IMR-90 (cell line): ENCODE results near the gene PRUNE2.

Experiments used
- CTCF ChIP-seq: conservative IDR thresholded peaks from 2 replicates; pipeline ENCODE4 v1.5.1; 2012; ENCODE audit warnings: mild to moderate bottlenecking, low read depth, low read length, improper control_type of control experiment
- FOS ChIP-seq: fragments of 150-350 bp; IDR thresholded peaks from 2 replicates; pipeline ENCODE4 v1.6.1; 2016; ENCODE audit warnings: low read depth, low read length
- MAFK ChIP-seq: IDR thresholded peaks from 2 replicates; pipeline ENCODE4 v1.6.1; 2012; ENCODE audit warnings: low read depth, low read length, improper control_type of control experiment
- MAZ ChIP-seq: IDR thresholded peaks from 2 replicates; pipeline ENCODE4 v1.6.1; 2012; ENCODE audit warnings: low read depth, mild to moderate bottlenecking, low read length, improper control_type of control experiment, moderate library complexity, borderline replicate concordance
- MXI1 ChIP-seq: IDR thresholded peaks from 2 replicates; pipeline ENCODE4 v1.6.1; 2012; ENCODE audit warnings: low read depth, mild to moderate bottlenecking, low read length, moderate library complexity, borderline replicate concordance
- POLR2A ChIP-seq: IDR thresholded peaks from 2 replicates; pipeline ENCODE4 v1.6.1; 2012; ENCODE audit warnings: mild to moderate bottlenecking, low read depth, low read length
- RFX5 ChIP-seq: IDR thresholded peaks from 2 replicates; pipeline ENCODE4 v1.8.0; 2012; ENCODE audit warnings: low read depth, mild to moderate bottlenecking, low read length, moderate library complexity
- SMC3 ChIP-seq: fragments of 150-350 bp; IDR thresholded peaks from 2 replicates; pipeline ENCODE4 v1.6.1; 2016; ENCODE audit warnings: low read depth, mild to moderate bottlenecking, antibody characterized with exemption, low read length, moderate library complexity

- TF ChIP-seq CTCF: no peak
- no peak for TF ChIP-seq MAZ
- TF ChIP-seq FOS: no peak
- no peak for TF ChIP-seq POLR2A
- TF ChIP-seq MXI1: no peak
- TF ChIP-seq SMC3: no peak
- TF ChIP-seq RFX5: no peak
- no peak for TF ChIP-seq MAFK
Measured at GRCh38 chr9:76583256-76583655, 322.7 kb downstream of the PRUNE2 start.
